ENCODE results near the gene AQR.

The AQR gene

GRCh38 chr15:34861214-34861613 is 108.3 kb downstream of the AQR start:
- H3K4me3 ChIP-seq (ENCODE audit: low read depth, low read length): no peak overlapping the region
- CTCF ChIA-PET: interaction anchor here (1.3 to 2.0 kb wide), 2 partner anchors 59 to 153 kb away, joined by 3 to 8 read pairs; no protein-coding TSS in a partner anchor
- no peak for TF ChIP-seq CTCF (IDR thresholded peaks at IDR 0.05; ENCODE audit: insufficient read depth, low read length, missing control alignments)
- POLR2A ChIA-PET: no interaction called here
- DNase-seq (ENCODE audit: low read depth, low spot score): no peak

GRCh38 chr15:34855893-34856292 is 113.6 kb downstream of the AQR start:
- POLR2A ChIA-PET: no interaction called here
- TF ChIP-seq CTCF (IDR thresholded peaks at IDR 0.05; ENCODE audit: insufficient read depth, low read length, missing control alignments): no peak
- CTCF ChIA-PET: interaction anchor here (1.6 kb wide), 1 partner anchor 147 kb away, joined by 5 read pairs; no protein-coding TSS in a partner anchor

GRCh38 chr15:34855413-34855812 is 114.1 kb downstream of the AQR start:
- no peak for TF ChIP-seq CTCF (IDR thresholded peaks at IDR 0.05; ENCODE audit: insufficient read depth, low read length, missing control alignments)
- H3K4me3 ChIP-seq (ENCODE audit: low read depth, low read length): no peak overlapping the region
- CTCF ChIA-PET: no interaction called here
- no peak for DNase-seq (ENCODE audit: low read depth, low spot score)
- POLR2A ChIA-PET: no interaction called here

More at GRCh38 chr15:34855893-34856292, 113.6 kb downstream of the AQR start:
- no peak for DNase-seq (ENCODE audit: low read depth, low spot score)
- no peak overlapping the region for H3K4me3 ChIP-seq (ENCODE audit: low read depth, low read length)

GRCh38 chr15:34854232-34854631 is 115.3 kb downstream of the AQR start:
- no peak overlapping the region for H3K4me3 ChIP-seq (ENCODE audit: low read depth, low read length)
- DNase-seq (ENCODE audit: low read depth, low spot score): no peak
- TF ChIP-seq CTCF (IDR thresholded peaks at IDR 0.05; ENCODE audit: insufficient read depth, low read length, missing control alignments): no peak
- CTCF ChIA-PET: interaction anchor here (1.0 kb wide), 1 partner anchor 115 kb away, joined by 3 read pairs; the partner anchor contains the start of gene AQR
- POLR2A ChIA-PET: no interaction called here

GRCh38 chr15:34853001-34853758 is 116.4 kb downstream of the AQR start:
- ChIA-PET POLR2A (no interaction called here), CTCF (interaction anchor here (0.7 to 1.3 kb wide), 5 partner anchors 8 to 243 kb away, joined by 3 to 5 read pairs (median 3); no protein-coding TSS in a partner anchor)
- no peak for DNase-seq (ENCODE audit: low read depth, low spot score)
- TF ChIP-seq CTCF (IDR thresholded peaks at IDR 0.05; ENCODE audit: insufficient read depth, low read length, missing control alignments): no peak
- H3K4me3 ChIP-seq (ENCODE audit: low read depth, low read length): no peak overlapping the region

GRCh38 chr15:34851751-34852150 is 117.8 kb downstream of the AQR start:
- CTCF ChIA-PET: interaction anchor here (1.3 kb wide), 1 partner anchor 16 kb away, joined by 3 read pairs; no protein-coding TSS in a partner anchor
- POLR2A ChIA-PET: no interaction called here
- TF ChIP-seq CTCF (IDR thresholded peaks at IDR 0.05; ENCODE audit: insufficient read depth, low read length, missing control alignments): no peak
- no peak for DNase-seq (ENCODE audit: low read depth, low spot score)
- no peak overlapping the region for H3K4me3 ChIP-seq (ENCODE audit: low read depth, low read length)
